A549 (cell line): ENCODE results near the gene RELN.

Source experiments
- KDM1A ChIP-seq: fragments of 200-600 bp; sonication (generic); IDR thresholded peaks from 2 replicates; pipeline ENCODE4 v1.6.1; 2016; ENCODE audit warnings: low read depth, mild to moderate bottlenecking
- NR3C1 ChIP-seq: fragments of >200 bp; sonication (Bioruptor Twin); formaldehyde crosslinking; IDR thresholded peaks from 3 replicates; pipeline ENCODE4 v1.6.1; 2017
- RAD21 ChIP-seq, 2 experiments: fragments of >200 bp in 1 of 2; sonication (Bioruptor Twin) in 1 of 2; formaldehyde crosslinking in 1 of 2; IDR thresholded peaks in 1 of 2; conservative IDR thresholded peaks in 1 of 2; 2 replicates in 1 of 2; 3 replicates in 1 of 2; pipeline ENCODE4 v1.6.1; 2012 to 2018; ENCODE audit warnings: inconsistent platforms in 1 of 2
- ZSCAN20 ChIP-seq: fragments of 250-450 bp; sonication (Bioruptor Pico); IDR thresholded peaks from 2 replicates; pipeline ENCODE4 v1.8.0; 2022; ENCODE audit warnings: mild to moderate bottlenecking, moderate library complexity

DNA sequence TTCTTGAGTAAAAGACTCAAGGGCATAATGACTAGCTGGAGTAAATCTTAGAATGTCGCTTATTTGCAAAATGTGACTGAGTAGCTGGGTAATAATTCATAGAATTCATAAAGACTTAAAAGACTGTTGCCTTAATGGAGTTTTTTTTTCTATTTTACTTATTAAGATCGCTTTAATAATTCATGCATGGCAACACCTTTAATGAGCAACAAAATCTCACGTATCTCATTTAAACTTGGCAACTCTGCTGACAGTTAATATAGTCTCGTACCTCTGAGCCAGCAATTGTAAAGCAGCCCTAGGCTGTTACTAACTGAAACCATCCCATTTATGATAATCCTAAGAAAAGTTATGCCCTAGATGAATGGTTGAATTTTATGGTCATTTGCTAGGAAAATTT, 455.7 kb downstream of the RELN start:
- TF ChIP-seq NR3C1, result no peak
- no peak for TF ChIP-seq RAD21 (conservative IDR thresholded peaks at IDR 0.05 in 1 of 2, IDR thresholded peaks at IDR 0.05 in 1 of 2)
- no peak for TF ChIP-seq KDM1A
- TF ChIP-seq ZSCAN20 (CRISPR knock-in tag), result no peak
